ENCODE results near the gene NEMP1. TPM values are rescaled to one million over a fixed set of nuclear protein-coding genes. Genes with fewer than 3 reads are reported as not detected.

NEMP1 gene
- total RNA-seq, 6 experiments from 2014 or later: 3.8 to 6.2 (median 4.8) TPM

DNA sequence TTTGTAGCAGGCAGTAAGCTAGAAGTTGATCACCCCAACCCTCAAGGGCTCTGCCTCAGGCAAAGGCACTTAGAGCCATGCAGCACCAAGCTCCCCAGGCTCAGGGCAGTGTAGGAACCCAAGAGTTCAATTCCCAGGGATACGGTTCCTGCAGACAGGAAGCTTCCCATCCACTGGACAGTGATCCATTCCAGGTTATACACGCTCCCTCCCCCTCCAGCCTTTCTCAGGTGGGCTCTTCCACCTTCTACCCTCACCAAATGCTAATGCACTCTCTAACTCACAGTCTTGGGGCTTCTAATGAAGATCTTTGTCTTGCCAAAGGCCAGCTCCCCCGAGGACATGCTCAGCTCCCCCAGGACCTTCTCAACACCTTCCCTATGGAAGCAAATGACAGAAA lies 41.3 kb downstream of the NEMP1 start:
- Histone ChIP-seq H3K27me3 (no peaks in the 10 kb centered on the region), H3K4me1 (no peaks in the 10 kb centered on the region), H3K27ac (no peak overlapping the region), H3K36me3 (no peaks in the 10 kb centered on the region), H3K4me3 (no peak overlapping the region), H3K9me3 (no peaks in the 10 kb centered on the region)
- 44% methylated on average over 1 of the region's 3 CpGs for WGBS (ENCODE audit: insufficient coverage, low coverage, low lambda C conversion rate, missing lambda C conversion rate)
- no peak for ATAC-seq
- no peak for DNase-seq
- intact Hi-C loops (cut with DNase I): no loop called here
- no peak for TF ChIP-seq POLR2A (IDR thresholded peaks at IDR 0.05)
- TF ChIP-seq, protein P1, sequence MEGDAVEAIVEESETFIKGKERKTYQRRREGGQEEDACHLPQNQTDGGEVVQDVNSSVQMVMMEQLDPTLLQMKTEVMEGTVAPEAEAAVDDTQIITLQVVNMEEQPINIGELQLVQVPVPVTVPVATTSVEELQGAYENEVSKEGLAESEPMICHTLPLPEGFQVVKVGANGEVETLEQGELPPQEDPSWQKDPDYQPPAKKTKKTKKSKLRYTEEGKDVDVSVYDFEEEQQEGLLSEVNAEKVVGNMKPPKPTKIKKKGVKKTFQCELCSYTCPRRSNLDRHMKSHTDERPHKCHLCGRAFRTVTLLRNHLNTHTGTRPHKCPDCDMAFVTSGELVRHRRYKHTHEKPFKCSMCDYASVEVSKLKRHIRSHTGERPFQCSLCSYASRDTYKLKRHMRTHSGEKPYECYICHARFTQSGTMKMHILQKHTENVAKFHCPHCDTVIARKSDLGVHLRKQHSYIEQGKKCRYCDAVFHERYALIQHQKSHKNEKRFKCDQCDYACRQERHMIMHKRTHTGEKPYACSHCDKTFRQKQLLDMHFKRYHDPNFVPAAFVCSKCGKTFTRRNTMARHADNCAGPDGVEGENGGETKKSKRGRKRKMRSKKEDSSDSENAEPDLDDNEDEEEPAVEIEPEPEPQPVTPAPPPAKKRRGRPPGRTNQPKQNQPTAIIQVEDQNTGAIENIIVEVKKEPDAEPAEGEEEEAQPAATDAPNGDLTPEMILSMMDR (IDR thresholded peaks at IDR 0.05): no peak

DNA sequence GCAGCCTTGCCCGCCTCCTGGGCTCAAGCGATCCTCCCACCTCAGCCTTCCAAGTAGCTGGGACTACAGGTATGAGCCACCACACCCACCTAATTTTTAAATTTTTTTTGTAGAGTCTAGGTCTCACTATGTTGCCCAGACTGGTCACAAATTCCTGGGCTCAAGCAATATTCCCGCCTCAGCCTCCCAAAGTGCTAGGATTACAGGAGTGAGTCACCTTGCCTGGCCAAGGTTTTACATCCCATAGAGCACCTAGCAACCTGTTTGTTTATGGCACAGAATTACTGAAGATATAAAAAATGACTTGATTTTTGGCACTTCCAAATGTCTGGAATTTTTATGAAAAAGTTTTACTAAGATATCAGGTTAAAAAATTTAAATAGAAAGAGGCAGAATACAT lies 45.2 kb downstream of the NEMP1 start:
- no peak for ATAC-seq
- H3K36me3 ChIP-seq: no peaks in the 10 kb centered on the region
- H3K4me1 ChIP-seq: no peaks in the 10 kb centered on the region
- H3K9me3 ChIP-seq: no peaks in the 10 kb centered on the region
- WGBS (ENCODE audit: insufficient coverage, low coverage, low lambda C conversion rate, missing lambda C conversion rate): 91% methylated on average over 3 of the region's 3 CpGs
- intact Hi-C loops (cut with DNase I): no loop called here
- no peaks in the 10 kb centered on the region for H3K27me3 ChIP-seq
- no peak overlapping the region for H3K4me3 ChIP-seq
- no peak for TF ChIP-seq POLR2A (IDR thresholded peaks at IDR 0.05)
- TF ChIP-seq, protein P1 (IDR thresholded peaks at IDR 0.05): no peak
- no peak for DNase-seq
- H3K27ac ChIP-seq: no peak overlapping the region

DNA sequence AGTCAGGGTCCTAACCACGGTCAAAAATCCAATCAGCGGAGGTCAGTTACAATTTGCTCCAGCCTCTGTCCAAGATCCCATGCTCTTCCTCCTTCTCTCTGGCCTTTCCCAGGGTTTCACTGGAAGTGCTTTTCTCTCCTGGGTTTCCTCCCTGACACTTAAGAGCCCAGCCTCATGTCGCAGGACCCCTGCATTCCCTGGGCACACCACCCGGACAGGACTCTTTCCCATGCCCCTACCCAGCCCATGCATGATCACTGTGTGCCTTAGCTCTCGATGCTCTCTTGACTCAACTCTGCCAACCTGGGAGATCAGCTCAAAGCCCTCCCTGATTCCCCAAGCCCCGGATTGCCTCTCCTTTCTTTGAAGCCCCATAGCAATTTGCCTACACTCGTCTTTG lies 46.8 kb downstream of the NEMP1 start:
- H3K9me3 ChIP-seq: no peaks in the 10 kb centered on the region
- H3K4me1 ChIP-seq: no peaks in the 10 kb centered on the region
- no peak for ATAC-seq
- WGBS (ENCODE audit: insufficient coverage, low coverage, low lambda C conversion rate, missing lambda C conversion rate): 83% methylated on average over 6 of the region's 7 CpGs
- no peak overlapping the region for H3K4me3 ChIP-seq
- TF ChIP-seq POLR2A (IDR thresholded peaks at IDR 0.05): no peak
- TF ChIP-seq, protein P1 (IDR thresholded peaks at IDR 0.05): no peak
- no peak for DNase-seq
- H3K27me3 ChIP-seq: no peaks in the 10 kb centered on the region
- H3K27ac ChIP-seq: no peak overlapping the region
- H3K36me3 ChIP-seq: no peaks in the 10 kb centered on the region
- intact Hi-C loops (cut with DNase I): no loop called here

DNA sequence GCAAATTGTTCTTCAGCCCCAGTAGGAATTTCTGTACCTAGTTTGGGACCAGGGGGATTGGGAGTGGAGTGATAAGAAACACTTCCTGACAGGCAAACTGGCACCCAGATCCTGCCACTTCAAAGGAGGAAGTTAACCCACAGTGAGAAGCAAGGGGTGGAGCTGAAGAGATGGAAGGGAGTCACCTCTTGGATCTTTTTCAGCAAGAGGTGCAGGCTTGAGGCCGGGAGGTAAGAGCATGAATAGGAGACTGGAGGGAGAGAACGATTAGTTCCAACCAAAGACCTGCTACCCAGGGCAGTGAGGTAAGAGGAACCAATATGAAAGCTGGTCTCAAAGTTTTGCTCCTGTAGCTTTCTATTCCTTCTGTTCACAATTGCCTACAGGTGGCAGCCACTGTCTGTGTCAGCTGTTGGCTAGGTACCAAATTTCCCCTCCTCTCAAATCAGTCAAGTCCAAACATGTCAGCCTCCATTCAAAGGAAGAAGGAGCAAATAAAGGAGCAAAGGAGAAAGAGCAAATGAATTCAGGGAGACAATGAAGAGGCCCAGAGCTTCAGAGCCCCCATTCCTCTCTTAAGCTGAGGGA lies 47.4 kb downstream of the NEMP1 start:
- ATAC-seq (no peak), DNase-seq (no peak)
- intact Hi-C loops (cut with DNase I): no loop called here
- no peak for TF ChIP-seq POLR2A (IDR thresholded peaks at IDR 0.05)
- TF ChIP-seq, protein P1 (IDR thresholded peaks at IDR 0.05): no peak
- no peaks in the 10 kb centered on the region for H3K27me3 ChIP-seq
- H3K27ac ChIP-seq: no peak overlapping the region
- H3K36me3 ChIP-seq: no peaks in the 10 kb centered on the region
- H3K4me3 ChIP-seq: no peak overlapping the region
- WGBS (ENCODE audit: insufficient coverage, low coverage, low lambda C conversion rate, missing lambda C conversion rate): 48% methylated on average over 2 of the region's 2 CpGs
- no peaks in the 10 kb centered on the region for H3K9me3 ChIP-seq
- no peaks in the 10 kb centered on the region for H3K4me1 ChIP-seq

DNA sequence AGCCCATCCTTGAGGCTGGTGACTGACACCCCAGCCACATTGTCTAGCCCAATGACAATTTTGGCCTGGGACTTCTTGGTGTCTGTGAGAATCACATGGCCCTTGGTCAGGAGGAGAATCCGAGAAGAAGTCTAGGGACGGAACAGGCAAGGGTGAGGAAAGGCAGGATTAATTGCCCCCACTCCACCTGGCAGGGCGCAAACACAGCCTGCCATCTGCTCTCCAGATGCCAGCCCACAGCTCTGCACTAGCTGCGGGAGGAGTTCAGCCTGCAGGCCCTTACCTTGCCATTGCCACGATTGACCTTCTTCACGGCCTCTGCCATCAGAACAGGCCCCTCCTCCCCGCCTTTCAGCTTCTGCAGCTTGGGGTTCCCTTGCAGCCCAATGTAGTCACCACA lies 49.1 kb downstream of the NEMP1 start:
- H3K27me3 ChIP-seq: no peaks in the 10 kb centered on the region

More for the DNA sequence above, 49.1 kb downstream of the NEMP1 start:
- DNase-seq (no peak), ATAC-seq (no peak)
- H3K27ac ChIP-seq: no peak overlapping the region
- H3K4me3 ChIP-seq: no peak overlapping the region
- no peaks in the 10 kb centered on the region for H3K36me3 ChIP-seq
- H3K4me1 ChIP-seq: no peaks in the 10 kb centered on the region
- intact Hi-C loops (cut with DNase I): no loop called here
- TF ChIP-seq, protein P1 (IDR thresholded peaks at IDR 0.05): no peak
- no peak for TF ChIP-seq POLR2A (IDR thresholded peaks at IDR 0.05)
- H3K9me3 ChIP-seq: no peaks in the 10 kb centered on the region
- WGBS (ENCODE audit: insufficient coverage, low coverage, low lambda C conversion rate, missing lambda C conversion rate): 80% methylated on average over 1 of the region's 7 CpGs

All from right lobe of liver (tissue), 6 donors.